Measurements from ENCODE around the gene NLRP6. TPM values are rescaled to one million over a fixed set of nuclear protein-coding genes. Genes with fewer than 3 reads are reported as not detected.
"Not testable (repeated sequence)": the region's sequence is repeated elsewhere in the genome, so short reads cannot be mapped to it uniquely, and the experiment has no call there.

The NLRP6 gene
- total RNA-seq, 3 donors from 2014 or later (not counting 1 experiment from before 2014, with no cell fraction given) = 1.7 to 3.0 (median 2.3) TPM

DNA sequence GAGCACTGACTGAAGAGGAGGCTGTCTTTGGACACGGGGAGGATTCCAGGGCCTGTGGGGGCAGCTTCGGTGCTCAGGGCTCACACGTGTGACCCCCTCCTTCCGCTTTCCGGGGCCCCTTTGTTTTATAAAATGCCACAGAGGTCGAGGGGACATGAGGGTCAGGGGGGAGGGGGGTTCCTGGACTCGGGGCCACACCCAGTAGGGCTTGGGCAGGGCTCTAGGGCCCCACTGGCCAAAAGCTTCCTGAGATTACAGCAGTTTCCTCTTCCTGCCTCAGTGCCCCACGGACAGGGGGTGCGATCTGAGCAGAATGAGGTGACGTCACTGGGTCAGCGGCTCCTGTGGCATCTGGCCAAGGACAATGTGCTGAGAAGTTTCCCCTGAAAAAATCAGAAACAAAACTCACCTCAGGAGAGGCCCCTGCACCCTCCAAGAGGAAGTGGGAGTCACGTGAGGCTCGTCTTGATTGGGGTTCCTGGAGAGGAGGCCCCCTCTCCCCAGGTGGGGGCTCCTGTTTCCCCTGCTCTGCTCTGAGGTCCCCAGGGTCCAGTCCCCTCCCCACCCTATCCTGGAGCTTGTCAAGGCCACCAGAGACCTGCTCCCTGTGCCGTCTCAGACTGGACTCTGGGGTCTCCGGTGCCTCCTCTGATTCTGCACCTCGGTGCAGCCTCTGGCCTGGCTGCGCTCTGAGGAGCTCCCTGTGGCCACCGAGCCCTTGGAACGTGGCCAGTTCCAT is 48.8 kb downstream of the NLRP6 start:
- DNase-seq = peak in 1 of 2 donors; percentile 89
- 7% methylated on average over 19 of the region's 19 CpGs for WGBS (ENCODE audit: insufficient coverage)
- Mint-ChIP-seq H3K36me3 (no peaks in the 10 kb centered on the region), H3K4me1 (peaks cover 57 to 69% of the 10 kb centered on the region in 2 donors), H3K4me3 (peak overlapping the region; percentile 67), H3K27ac (peak overlapping the region; percentile 78 to 94), H3K27me3 (ENCODE audit: low read depth in 2 of 2) (no peaks in the 10 kb centered on the region), H3K9me3 (no peaks in the 10 kb centered on the region)
- H3K4me3 ChIP-seq (ENCODE audit: low read length) = peak overlapping the region; percentile 6
- H3K36me3 ChIP-seq (ENCODE audit: control insufficient read depth, insufficient read depth, low read length) = no peaks in the 10 kb centered on the region
- intact Hi-C loops (cut with micrococcal nuclease) = loop anchor here (2.0 kb wide), 1 partner anchor 14 kb away; no protein-coding TSS in a partner anchor
- no peaks in the 10 kb centered on the region for H3K9me3 ChIP-seq (ENCODE audit: control insufficient read depth, insufficient read depth, low read length)
- H3K27me3 ChIP-seq (ENCODE audit: control insufficient read depth, insufficient read depth, low read length) = no peaks in the 10 kb centered on the region
- peak; percentile 51 to 75 (median 56) for ATAC-seq
- peak overlapping the region; percentile 89 for H3K27ac ChIP-seq (ENCODE audit: low read length)
- peaks cover 73% of the 10 kb centered on the region for H3K4me1 ChIP-seq (ENCODE audit: control insufficient read depth, insufficient read depth, low read length)
- TF ChIP-seq, protein P1, sequence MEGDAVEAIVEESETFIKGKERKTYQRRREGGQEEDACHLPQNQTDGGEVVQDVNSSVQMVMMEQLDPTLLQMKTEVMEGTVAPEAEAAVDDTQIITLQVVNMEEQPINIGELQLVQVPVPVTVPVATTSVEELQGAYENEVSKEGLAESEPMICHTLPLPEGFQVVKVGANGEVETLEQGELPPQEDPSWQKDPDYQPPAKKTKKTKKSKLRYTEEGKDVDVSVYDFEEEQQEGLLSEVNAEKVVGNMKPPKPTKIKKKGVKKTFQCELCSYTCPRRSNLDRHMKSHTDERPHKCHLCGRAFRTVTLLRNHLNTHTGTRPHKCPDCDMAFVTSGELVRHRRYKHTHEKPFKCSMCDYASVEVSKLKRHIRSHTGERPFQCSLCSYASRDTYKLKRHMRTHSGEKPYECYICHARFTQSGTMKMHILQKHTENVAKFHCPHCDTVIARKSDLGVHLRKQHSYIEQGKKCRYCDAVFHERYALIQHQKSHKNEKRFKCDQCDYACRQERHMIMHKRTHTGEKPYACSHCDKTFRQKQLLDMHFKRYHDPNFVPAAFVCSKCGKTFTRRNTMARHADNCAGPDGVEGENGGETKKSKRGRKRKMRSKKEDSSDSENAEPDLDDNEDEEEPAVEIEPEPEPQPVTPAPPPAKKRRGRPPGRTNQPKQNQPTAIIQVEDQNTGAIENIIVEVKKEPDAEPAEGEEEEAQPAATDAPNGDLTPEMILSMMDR (IDR thresholded peaks at IDR 0.05) = no peak

DNA sequence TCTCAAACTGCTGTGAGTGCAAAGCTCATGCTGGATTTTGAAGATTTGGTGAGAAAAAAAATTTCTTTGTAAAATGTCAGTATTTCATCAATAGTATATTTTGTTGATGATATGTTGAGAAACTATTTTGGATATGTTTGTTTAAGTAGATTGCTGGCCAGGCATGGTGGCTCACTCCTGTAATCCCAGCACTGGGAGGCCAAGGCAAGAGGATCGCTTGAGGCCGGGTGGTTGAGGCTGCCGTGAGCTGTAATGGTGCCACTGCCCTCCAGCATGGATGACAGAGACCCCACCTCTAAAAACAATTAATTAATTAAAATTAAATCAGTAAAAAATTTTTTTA is 49.3 kb downstream of the NLRP6 start:
- H3K27me3 Mint-ChIP-seq (ENCODE audit: low read depth in 2 of 2) = no peaks in the 10 kb centered on the region
- H3K27ac Mint-ChIP-seq = peak overlapping the region; percentile 78 to 94
- no peak overlapping the region for H3K4me3 ChIP-seq (ENCODE audit: low read length)
- no peaks in the 10 kb centered on the region for H3K36me3 ChIP-seq (ENCODE audit: control insufficient read depth, insufficient read depth, low read length)
- intact Hi-C loops (cut with micrococcal nuclease) = loop anchor here (2.0 kb wide), 1 partner anchor 15 kb away; no protein-coding TSS in a partner anchor
- H3K4me1 ChIP-seq (ENCODE audit: control insufficient read depth, insufficient read depth, low read length) = peaks cover 78% of the 10 kb centered on the region
- WGBS (ENCODE audit: insufficient coverage) = 97% methylated on average over 3 of the region's 3 CpGs
- no peaks in the 10 kb centered on the region for H3K9me3 Mint-ChIP-seq
- peaks cover 62 to 74% of the 10 kb centered on the region in 2 donors for H3K4me1 Mint-ChIP-seq
- H3K36me3 Mint-ChIP-seq = no peaks in the 10 kb centered on the region
- no peaks in the 10 kb centered on the region for H3K27me3 ChIP-seq (ENCODE audit: control insufficient read depth, insufficient read depth, low read length)
- H3K4me3 Mint-ChIP-seq = peak overlapping the region; percentile 67
- H3K27ac ChIP-seq (ENCODE audit: low read length) = peak overlapping the region; percentile 89
- TF ChIP-seq, protein P1 (IDR thresholded peaks at IDR 0.05) = no peak
- ATAC-seq = no peak
- H3K9me3 ChIP-seq (ENCODE audit: control insufficient read depth, insufficient read depth, low read length) = no peaks in the 10 kb centered on the region
- DNase-seq = no peak

DNA sequence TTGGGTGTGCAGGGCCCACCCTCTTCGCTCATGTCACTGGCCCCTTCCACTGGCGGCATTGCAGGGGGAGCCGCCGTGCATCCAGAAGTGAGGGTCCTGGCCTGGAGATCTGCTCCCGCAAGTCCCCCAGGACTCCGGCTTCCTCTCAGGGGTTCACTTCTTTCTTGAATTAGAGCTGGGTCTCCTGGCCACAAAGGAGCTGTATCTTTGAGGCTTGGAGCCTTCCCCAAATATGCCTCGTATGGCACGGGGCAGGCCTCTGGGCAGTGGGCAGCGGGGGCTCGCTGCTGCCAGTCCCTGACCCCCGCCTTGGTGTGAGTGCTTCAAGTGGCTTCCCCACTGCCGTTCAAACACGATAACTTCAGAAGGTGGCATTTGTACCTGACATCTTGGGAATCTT is 49.8 kb downstream of the NLRP6 start:
- ATAC-seq = no peak
- H3K27me3 ChIP-seq (ENCODE audit: control insufficient read depth, insufficient read depth, low read length) = no peaks in the 10 kb centered on the region
- H3K27me3 Mint-ChIP-seq (ENCODE audit: low read depth in 2 of 2) = no peaks in the 10 kb centered on the region
- no peaks in the 10 kb centered on the region for H3K36me3 ChIP-seq (ENCODE audit: control insufficient read depth, insufficient read depth, low read length)
- intact Hi-C loops (cut with micrococcal nuclease) = no loop called here
- no peak overlapping the region for H3K4me3 ChIP-seq (ENCODE audit: low read length)
- H3K9me3 ChIP-seq (ENCODE audit: control insufficient read depth, insufficient read depth, low read length) = peaks cover 2% of the 10 kb centered on the region
- H3K4me1 Mint-ChIP-seq = peaks cover 67 to 79% of the 10 kb centered on the region in 2 donors
- H3K27ac ChIP-seq (ENCODE audit: low read length) = no peak overlapping the region
- TF ChIP-seq, protein P1 (IDR thresholded peaks at IDR 0.05) = no peak
- H3K36me3 Mint-ChIP-seq = no peaks in the 10 kb centered on the region
- DNase-seq = no peak
- H3K4me3 Mint-ChIP-seq = no peak overlapping the region
- peak overlapping the region in 1 of 2 donors; percentile 88 for H3K27ac Mint-ChIP-seq
- no peaks in the 10 kb centered on the region for H3K9me3 Mint-ChIP-seq
- H3K4me1 ChIP-seq (ENCODE audit: control insufficient read depth, insufficient read depth, low read length) = peaks cover 78% of the 10 kb centered on the region
- WGBS (ENCODE audit: insufficient coverage) = 97% methylated on average over 13 of the region's 13 CpGs

DNA sequence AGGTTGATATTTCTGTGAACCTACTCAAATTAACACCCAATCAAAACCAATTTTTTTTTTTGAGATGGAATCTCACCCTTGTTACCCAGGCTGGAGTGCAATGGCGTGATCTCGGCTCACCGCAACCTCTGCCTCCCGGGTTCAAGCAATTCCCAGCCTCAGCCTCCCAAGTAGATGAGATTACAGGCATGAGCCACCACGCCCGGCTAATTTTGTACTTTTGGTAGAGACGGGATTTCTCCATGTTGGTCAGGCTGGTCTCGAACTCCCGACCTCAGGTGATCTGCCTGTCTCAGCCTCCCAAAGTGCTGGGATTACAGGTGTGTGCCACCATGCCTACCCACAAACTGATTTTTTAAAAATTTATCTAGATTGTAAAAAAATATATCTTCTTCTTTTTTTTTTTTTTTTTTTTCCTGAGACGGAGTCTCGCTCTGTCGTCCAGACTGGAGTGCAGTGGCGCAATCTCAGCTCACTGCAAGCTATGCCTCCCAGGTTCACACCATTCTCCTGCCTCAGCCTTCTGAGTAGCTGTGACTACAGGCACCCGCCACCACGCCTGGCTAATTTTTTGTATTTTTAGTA is 50.4 kb downstream of the NLRP6 start:
- peaks cover 78% of the 10 kb centered on the region for H3K4me1 ChIP-seq (ENCODE audit: control insufficient read depth, insufficient read depth, low read length)
- H3K27ac ChIP-seq (ENCODE audit: low read length); H3K9me3 Mint-ChIP-seq; H3K36me3 ChIP-seq (ENCODE audit: control insufficient read depth, insufficient read depth, low read length); intact Hi-C loops (cut with micrococcal nuclease); H3K36me3 Mint-ChIP-seq; DNase-seq; ATAC-seq; H3K27me3 ChIP-seq (ENCODE audit: control insufficient read depth, insufficient read depth, low read length); H3K27me3 Mint-ChIP-seq (ENCODE audit: low read depth in 2 of 2); H3K9me3 ChIP-seq (ENCODE audit: control insufficient read depth, insufficient read depth, low read length); H3K4me3 ChIP-seq (ENCODE audit: low read length): not testable (repeated sequence)
- Mint-ChIP-seq H3K4me1 (peaks cover 72 to 80% of the 10 kb centered on the region in 2 donors), H3K4me3 (peak overlapping the region; percentile 42), H3K27ac (peak overlapping the region; percentile 78 to 88)
- WGBS (ENCODE audit: insufficient coverage) = 93% methylated on average over 12 of the region's 15 CpGs
